NCI-H1105 treated with DMSO at 0.1 percent for 48 hours (cell line): ENCODE measurements around the gene SERGEF.
A peak's percentile ranks its signal among the peaks of the same experiment; 100 is the strongest.

Source experiments
- DNase-seq: peaks from one replicate; lab custom pipeline; 2025; lab: John Stamatoyannopoulos, UW

The SERGEF gene

DNA sequence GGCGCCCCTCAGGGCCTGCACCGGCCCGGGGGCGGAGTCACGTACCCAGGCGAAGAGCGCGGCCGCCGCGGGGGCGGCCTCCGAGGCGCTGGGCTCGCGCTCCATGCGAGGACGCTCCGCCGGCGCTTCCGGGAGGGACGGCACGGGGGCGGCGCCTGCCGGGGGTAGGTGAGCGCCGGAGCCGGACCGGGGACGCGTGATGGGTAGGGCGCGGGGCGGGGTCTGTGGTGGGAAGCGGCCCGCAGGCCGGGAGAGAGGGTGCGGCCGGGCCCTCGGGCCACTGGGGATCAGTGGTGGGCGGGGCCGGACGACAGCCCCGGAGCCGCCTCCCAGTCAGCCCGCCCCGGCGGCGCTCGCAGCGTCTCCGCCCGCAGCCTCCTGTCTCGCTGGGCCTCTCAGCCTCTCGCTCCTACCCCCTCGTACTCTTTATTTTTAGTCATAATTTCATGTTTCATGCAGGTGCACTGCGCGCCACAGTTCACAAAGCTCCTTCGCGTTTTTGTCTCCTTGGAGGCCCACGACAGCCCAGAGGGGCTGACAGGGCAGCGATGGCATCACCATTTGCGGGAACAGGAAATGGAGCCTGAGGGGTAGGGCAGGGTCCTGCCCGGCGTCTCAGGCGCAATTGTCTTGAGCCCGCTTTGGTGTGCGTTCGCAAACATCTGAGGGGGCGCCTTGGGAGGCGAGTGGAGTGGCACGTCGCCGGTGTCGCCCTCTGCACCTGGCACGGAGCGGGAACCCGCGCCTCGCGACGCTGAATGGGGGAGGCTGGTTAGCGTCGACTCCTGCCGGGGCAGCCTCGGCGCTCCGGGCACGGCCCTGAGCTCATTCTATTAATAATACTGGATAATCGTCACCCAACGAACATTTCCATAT is at the start of gene SERGEF:
TSS of gene SERGEF (minus strand) at position 142 of the 876 bp plus-strand sequence. CDS start at position 105, 37 bp downstream.
- DNase-seq, result peak; percentile 90

DNA sequence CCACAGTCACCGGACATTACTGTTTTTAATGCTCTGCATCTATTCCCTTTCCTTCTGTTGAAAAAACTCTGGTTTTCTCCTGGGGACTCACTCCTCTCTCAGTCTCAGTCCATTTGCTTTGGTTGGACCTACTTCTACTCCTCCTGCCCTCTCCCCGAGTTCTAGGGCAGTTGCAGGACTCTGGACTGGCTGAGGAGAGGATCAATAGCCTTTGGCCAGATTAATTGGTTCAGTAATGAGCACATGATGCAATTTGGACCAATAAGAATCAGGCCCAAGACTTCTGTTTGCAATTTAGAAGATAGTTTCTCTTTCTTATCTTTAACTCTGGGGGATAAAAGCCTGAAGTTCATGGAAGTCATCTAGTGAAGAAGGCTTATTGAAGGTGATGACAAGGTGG is 48.5 kb upstream of the SERGEF start:
- no peak for DNase-seq

GRCh38 chr11:18056561-18057181 is 43.8 kb upstream of the SERGEF start:
- DNase-seq, result no peak

GRCh38 chr11:18054511-18055103 is 41.8 kb upstream of the SERGEF start:
- DNase-seq, result no peak

DNA sequence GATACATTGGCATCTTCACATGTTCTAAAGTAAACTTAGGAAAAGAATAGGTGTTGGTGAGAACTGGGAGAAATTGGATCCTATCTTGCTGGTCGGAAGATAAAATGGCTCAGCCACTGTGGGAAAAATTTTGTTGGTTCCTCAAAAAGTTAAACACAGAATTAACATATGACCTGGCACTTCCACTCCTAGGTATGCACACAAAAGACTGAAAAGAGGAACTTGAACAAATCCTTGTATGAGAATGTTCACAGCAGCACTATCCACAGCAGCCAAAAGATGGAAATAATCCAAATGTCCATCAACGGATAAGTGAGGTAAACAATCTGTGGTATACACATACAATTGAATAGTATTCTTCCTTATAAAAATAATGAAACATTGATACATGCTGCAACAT is 38.0 kb upstream of the SERGEF start:
- no peak for DNase-seq

GRCh38 chr11:18046116-18046777 is 33.4 kb upstream of the SERGEF start, which contains the start of gene TPH1:
TPH1 (minus strand) TSS chr11:18046269; CDS start chr11:18040762, 5,507 bp downstream.
- no peak for DNase-seq

- DNase-seq, result no peak
These were observed 23.6 kb upstream of the SERGEF start for GRCh38 chr11:18036456-18036855.

- no peak for DNase-seq
These were observed 14.6 kb upstream of the SERGEF start for GRCh38 chr11:18027475-18027874.

GRCh38 chr11:18022419-18022818 is 9.6 kb upstream of the SERGEF start:
- DNase-seq, result no peak

GRCh38 chr11:18019650-18020049 is 6.8 kb upstream of the SERGEF start:
- no peak for DNase-seq

DNA sequence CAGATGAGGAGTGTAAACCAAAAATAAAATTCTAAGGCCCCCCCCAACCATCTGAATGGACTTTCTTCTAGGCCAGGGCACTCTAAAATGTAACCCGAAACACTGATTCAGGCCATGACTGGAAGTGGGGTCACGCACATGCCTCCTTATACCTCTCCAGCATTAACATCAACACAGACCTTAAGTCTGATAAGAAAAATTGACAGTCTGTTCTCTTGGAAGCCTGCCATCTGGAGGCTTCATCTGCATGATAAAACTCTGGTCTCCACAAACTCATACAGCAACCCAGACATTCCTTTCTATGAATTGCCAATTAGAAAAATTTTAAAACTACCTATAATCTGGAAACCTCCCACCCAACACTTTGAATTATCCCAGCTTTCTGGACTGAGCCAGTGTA is 3.9 kb upstream of the SERGEF start:
- DNase-seq, result no peak

DNA sequence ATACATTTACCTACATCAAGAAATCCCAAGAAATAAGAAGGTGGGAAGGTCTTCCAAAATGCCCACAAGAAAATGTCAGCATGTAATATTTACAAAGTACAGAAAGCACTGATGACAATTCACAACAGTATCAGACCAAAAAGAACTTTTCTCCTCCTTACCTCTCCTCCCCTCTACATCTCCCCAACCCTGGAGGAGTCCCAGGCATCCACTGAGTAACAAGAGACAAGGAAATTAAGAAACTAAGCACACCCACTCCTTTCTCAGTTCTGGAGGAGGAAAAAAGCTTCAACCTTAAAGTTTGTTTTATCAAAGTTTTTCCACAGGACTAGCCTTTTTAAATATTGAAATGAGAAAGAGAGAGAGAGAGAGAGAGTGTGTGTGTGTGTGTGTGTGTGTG is 2.0 kb upstream of the SERGEF start:
- DNase-seq, result no peak

DNA sequence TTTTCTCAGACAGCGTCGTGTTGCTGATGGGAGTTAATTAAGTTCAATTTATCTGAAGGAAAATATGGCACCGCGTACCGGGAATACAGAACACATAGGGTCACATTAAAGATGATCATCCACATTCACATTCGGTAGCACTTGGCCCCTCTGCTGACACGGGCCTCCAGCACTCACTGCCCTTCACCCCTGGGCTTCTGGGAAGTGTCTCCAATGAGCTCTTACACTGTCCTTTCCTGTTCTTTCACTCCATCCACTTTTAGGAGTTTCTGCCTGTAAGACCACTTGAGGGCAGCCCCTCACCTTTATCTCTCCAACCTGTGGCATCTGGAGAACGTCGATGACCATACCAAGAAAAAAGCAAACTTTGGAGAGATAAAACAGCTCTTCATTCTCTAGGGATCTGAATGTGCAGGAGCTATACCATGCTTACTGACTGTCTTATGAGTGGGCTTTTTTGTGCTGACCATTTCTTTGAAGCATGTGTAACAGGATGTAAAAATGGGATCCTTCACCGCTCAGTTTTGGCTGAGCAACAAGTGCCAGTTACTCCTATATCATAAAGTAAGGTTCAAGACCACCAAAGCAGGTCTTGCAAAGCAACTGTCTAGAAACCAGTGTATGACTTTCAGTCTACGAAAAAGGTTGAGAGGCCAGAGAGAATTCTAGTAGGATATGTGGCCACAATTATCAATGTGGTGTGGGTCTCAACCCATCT is 1.1 kb upstream of the SERGEF start:
- no peak for DNase-seq

DNA sequence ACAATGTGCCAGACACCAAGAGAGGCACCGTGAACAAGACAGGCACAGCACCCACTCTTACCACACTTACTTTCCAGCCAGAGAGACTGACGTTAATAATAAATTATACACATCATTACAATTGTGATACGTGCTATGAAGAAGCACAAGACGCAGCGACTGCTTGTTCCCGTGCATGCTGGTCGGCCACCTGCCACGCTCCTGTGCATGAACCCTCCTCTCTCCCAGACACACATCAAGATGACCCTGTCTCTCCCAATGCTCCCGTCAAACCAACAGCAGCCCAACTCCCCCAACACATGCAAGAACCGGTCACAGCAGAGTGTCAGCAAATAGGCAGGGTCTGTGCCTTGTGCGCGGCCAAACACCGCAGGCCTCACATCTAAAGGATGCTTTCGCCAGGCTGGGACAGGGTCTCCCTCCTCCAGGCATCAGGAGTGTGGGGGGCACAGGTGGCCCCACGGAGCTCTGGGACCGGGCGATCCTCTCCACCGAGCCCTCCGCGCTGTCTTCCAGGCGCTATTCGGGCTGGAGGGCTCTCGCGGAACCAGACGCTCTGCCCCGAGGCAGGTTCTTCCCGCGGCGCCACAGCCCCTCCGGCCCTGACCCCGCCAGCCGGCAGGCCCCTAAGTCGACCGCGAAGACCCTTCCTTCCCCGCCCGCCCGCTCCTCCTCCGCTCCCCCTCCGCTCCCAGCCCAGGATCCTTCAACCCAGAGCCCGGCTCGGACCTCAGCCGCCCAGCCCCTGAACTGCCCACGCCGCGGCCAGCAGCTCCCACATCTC is 533 bp downstream of the SERGEF start:
- peak; percentile 49 for DNase-seq

DNA sequence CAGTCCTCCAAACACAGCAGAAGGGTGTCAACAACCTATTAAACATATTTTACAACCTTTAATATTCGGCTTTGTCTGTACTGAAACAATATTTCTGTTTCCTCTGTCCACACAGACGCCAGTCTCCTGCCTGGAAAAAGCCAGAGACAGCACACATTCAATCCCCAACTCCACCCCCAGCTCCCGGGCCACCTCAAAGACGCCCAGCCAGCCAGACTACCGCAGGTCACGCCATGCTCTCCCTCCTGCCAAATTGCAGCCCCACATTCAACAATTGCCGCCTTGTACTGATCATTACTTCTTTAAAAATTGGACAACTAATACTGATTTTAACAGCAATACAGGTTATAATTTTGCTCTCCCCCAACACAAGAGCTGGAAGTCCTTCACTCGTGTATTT is 1.2 kb downstream of the SERGEF start:
- no peak for DNase-seq

DNA sequence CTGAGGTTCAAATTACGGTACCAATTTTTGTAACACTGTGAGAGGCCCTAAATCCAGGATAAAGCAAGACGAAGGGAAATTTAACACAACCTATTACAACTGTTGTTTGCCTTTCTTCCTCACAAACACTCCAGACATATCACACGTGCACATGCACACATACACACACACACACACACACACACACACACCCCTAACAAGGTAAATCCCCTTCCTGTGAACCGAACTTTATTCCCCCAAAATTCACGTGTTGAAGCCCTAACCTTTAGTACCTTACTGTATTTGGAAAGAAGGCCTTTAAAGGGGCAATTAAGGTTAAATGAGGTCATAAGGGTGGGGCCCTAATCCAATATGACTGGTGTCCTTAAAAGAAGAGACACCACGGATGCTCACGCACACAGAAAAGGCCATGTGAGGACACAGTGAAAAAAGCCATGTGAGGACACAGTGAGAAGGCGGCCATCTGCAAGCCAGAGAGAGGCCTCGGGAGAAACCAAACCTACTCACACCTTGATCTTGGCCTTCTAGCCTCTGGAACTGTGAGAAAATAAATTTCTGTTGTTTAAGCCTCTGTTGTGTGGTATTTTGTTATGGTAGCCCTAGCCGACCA is 1.8 kb downstream of the SERGEF start:
- no peak for DNase-seq

DNA sequence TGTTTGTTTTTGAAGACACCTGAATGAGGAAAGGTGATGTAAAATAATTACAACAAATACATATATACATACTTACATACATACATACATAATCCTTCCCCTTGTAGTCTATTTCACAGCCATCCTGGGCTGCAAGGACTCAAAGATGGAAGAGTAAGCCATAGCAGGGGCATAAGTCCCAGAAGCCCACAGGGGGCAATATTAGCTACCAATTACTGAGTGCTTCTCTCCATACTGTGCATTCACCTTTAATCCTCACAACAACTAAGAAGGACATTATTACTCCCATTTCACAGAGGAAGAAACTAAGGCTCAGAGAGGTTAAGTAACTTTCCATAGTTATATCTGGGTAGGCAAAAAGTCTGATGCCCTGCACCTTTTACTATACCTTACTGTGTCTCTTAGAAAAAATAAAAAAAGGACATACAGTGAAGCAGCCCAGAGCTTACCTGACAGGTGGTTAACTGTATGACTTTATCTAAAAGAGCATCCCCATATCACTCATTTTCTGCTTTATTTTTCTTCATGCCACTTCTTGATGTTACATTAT is 2.7 kb downstream of the SERGEF start:
- DNase-seq, result no peak

DNA sequence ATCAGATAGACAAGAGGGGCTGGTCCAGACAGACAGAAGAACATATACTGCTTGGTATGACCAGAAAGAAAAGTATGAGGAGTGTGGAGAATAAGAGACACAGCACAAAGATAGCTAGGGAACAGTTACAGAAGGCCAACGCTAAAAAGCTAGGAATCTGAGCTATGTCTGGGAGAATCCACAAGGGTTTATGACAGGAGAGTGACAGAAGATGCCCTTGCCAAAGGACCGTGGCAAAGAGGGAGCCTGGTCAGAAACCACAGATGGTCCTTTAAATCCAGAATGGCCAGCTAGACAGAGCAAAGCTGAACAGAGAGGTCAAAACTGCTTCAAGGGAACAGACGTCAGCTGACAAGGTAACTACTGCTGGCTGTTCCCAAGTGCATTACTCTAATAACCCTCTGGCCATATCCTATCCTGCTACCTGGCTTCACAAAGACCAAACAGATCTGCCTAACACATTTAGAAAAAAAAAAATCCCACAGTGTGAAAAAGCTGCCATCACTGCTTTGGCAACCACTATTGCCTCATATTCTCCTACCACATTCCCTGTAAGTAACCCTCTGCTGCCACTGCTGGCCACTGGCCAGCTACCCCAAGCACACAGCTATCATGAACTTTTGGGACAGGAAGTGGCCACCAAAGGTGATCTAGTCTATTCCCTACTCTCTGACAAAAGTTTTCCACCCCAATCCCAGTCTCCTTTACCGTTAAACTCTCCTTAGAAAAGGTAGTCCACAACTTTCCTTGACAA is 7.3 kb downstream of the SERGEF start:
- DNase-seq, result no peak

- DNase-seq, result no peak
These were observed 11.7 kb downstream of the SERGEF start for GRCh38 chr11:18001191-18001590.

GRCh38 chr11:18000760-18001159 is 12.1 kb downstream of the SERGEF start:
- DNase-seq, result no peak
